ENCODE data around the gene MUC5B.

GRCh38 chr11:1276866-1277615 is 54.2 kb downstream of the MUC5B start:
- TF ChIP-seq EZH2 (IDR thresholded peaks at IDR 0.05; ENCODE audit: insufficient read depth, poor library complexity, severe bottlenecking) (no peak), EZH2phosphoT487 (IDR thresholded peaks at IDR 0.05; ENCODE audit: insufficient read depth, low read depth) (no peak)
